DOHH2 (cell line): ENCODE measurements around the gene CASTOR2.

Source experiments
- H3F3A ChIP-seq: fragments of 200-600 bp; sonication (generic), shearing (Covaris generic); 2 replicates; pipeline ENCODE4 v1.6.0; 2016; ENCODE audit warnings: antibody characterized with exemption, mild to moderate bottlenecking; ENCODE audit not compliant: control insufficient read depth, insufficient read depth
- H3K27ac ChIP-seq: fragments of 200-600 bp; sonication (generic); 2 replicates; pipeline ENCODE4 v1.5.1; 2014; ENCODE audit warnings: low read depth, mild to moderate bottlenecking, low read length, moderate library complexity
- H3K27me3 ChIP-seq: fragments of 200-600 bp; sonication (generic); 2 replicates; pipeline ENCODE4 v1.6.1; 2014; ENCODE audit warnings: mild to moderate bottlenecking, low read length, mixed read lengths; ENCODE audit not compliant: control insufficient read depth
- H3K36me3 ChIP-seq: fragments of 200-600 bp; sonication (generic); 2 replicates; pipeline ENCODE4 v1.6.1; 2014; ENCODE audit warnings: mild to moderate bottlenecking, low read length, moderate library complexity, mixed read lengths; ENCODE audit not compliant: control insufficient read depth
- H3K4me1 ChIP-seq: fragments of 200-600 bp; sonication (generic); 2 replicates; pipeline ENCODE4 v1.6.1; 2014; ENCODE audit warnings: mild to moderate bottlenecking, low read length, mixed read lengths; ENCODE audit not compliant: control insufficient read depth
- H3K4me2 ChIP-seq: fragments of 200-600 bp; sonication (generic); 2 replicates; pipeline ENCODE4 v1.6.0; 2014; ENCODE audit warnings: mild to moderate bottlenecking, low read length, moderate library complexity
- H3K4me3 ChIP-seq: fragments of 200-600 bp; sonication (generic); 2 replicates; pipeline ENCODE4 v1.5.1; 2014; ENCODE audit warnings: mild to moderate bottlenecking, low read length, mixed read lengths
- H3K79me2 ChIP-seq: fragments of 200-600 bp; sonication (generic); 2 replicates; pipeline ENCODE4 v1.6.1; 2014; ENCODE audit warnings: mild to moderate bottlenecking, low read length, mixed read lengths; ENCODE audit not compliant: control insufficient read depth
- H3K9me2 ChIP-seq: fragments of 200-600 bp; sonication (generic); replicated peaks from 2 replicates; pipeline ENCODE4 v1.6.1; 2014; ENCODE audit warnings: mild to moderate bottlenecking, low read length, mixed read lengths; ENCODE audit not compliant: control insufficient read depth
- H3K9me3 ChIP-seq: fragments of 200-600 bp; sonication (generic); 2 replicates; pipeline ENCODE4 v1.6.1; 2014; ENCODE audit warnings: antibody characterized with exemption, low read length, mixed read lengths; ENCODE audit not compliant: control insufficient read depth, insufficient read depth
- H4K20me1 ChIP-seq: fragments of 200-600 bp; sonication (generic); 2 replicates; pipeline ENCODE4 v1.6.0; 2014; ENCODE audit warnings: low read depth, mild to moderate bottlenecking, antibody characterized with exemption, low read length, moderate library complexity; ENCODE audit not compliant: control insufficient read depth, insufficient read depth
- CTCF ChIP-seq: fragments of 200-600 bp; sonication (generic); IDR thresholded peaks from one replicate; pipeline ENCODE4 v1.5.1; 2014; ENCODE audit warnings: antibody characterized with exemption, mild to moderate bottlenecking, low read depth, low read length; ENCODE audit not compliant: poor library complexity, severe bottlenecking
- EZH2phosphoT487 ChIP-seq: fragments of 200-600 bp; sonication (generic); IDR thresholded peaks from 2 replicates; pipeline ENCODE4 v1.6.1; 2017; ENCODE audit warnings: borderline replicate concordance, mild to moderate bottlenecking, antibody characterized with exemption, low read length, moderate library complexity, mixed read lengths

Gene CASTOR2

GRCh38 chr7:75055830-75056772, 91.6 kb downstream of the CASTOR2 start:
- Histone ChIP-seq H3K27me3 (no peaks in the 10 kb centered on the region), H3K9me2 (no peaks in the 10 kb centered on the region), H3K36me3 (peaks cover 70% of the 10 kb centered on the region), H3K9me3 (no peaks in the 10 kb centered on the region), H3K4me2 (no peak overlapping the region), H3K27ac (no peak overlapping the region), H3F3A (no peaks in the 10 kb centered on the region), H3K79me2 (no peaks in the 10 kb centered on the region), H3K4me1 (no peaks in the 10 kb centered on the region), H3K4me3 (no peak overlapping the region), H4K20me1 (no peaks in the 10 kb centered on the region)
- TF ChIP-seq CTCF, result no peak
- TF ChIP-seq EZH2phosphoT487, result no peak

- H3K36me3 ChIP-seq, result peaks cover 71% of the 10 kb centered on the region
- H3F3A ChIP-seq, result no peaks in the 10 kb centered on the region
Measured at GRCh38 chr7:75058406-75058805, 93.9 kb downstream of the CASTOR2 start.

GRCh38 chr7:75064291-75064690, 99.8 kb downstream of the CASTOR2 start:
- H3K9me3 ChIP-seq, result no peaks in the 10 kb centered on the region
- no peaks in the 10 kb centered on the region for H3F3A ChIP-seq
- H3K9me2 ChIP-seq, result no peaks in the 10 kb centered on the region
- no peak overlapping the region for H3K4me3 ChIP-seq
- no peaks in the 10 kb centered on the region for H4K20me1 ChIP-seq
- H3K4me1 ChIP-seq, result no peaks in the 10 kb centered on the region
- no peak overlapping the region for H3K27ac ChIP-seq
- no peak for TF ChIP-seq EZH2phosphoT487
- H3K27me3 ChIP-seq, result no peaks in the 10 kb centered on the region
- H3K79me2 ChIP-seq, result no peaks in the 10 kb centered on the region
- no peak overlapping the region for H3K4me2 ChIP-seq
- peaks cover 62% of the 10 kb centered on the region for H3K36me3 ChIP-seq

More at GRCh38 chr7:75058406-75058805, 93.9 kb downstream of the CASTOR2 start:
- Histone ChIP-seq H3K27ac (no peak overlapping the region), H3K4me2 (no peak overlapping the region), H3K27me3 (no peaks in the 10 kb centered on the region), H3K9me3 (no peaks in the 10 kb centered on the region), H3K4me3 (no peak overlapping the region), H4K20me1 (no peaks in the 10 kb centered on the region), H3K9me2 (no peaks in the 10 kb centered on the region), H3K4me1 (no peaks in the 10 kb centered on the region), H3K79me2 (no peaks in the 10 kb centered on the region)
- TF ChIP-seq CTCF (no peak), EZH2phosphoT487 (no peak)

GRCh38 chr7:75064801-75065200, 100.3 kb downstream of the CASTOR2 start:
- no peak overlapping the region for H3K27ac ChIP-seq
- peaks cover 65% of the 10 kb centered on the region for H3K36me3 ChIP-seq

More at GRCh38 chr7:75064801-75065200, 100.3 kb downstream of the CASTOR2 start:
- no peaks in the 10 kb centered on the region for H3K27me3 ChIP-seq
- no peak overlapping the region for H3K4me3 ChIP-seq
- H3K9me3 ChIP-seq, result no peaks in the 10 kb centered on the region
- no peak overlapping the region for H3K4me2 ChIP-seq
- H3K9me2 ChIP-seq, result no peaks in the 10 kb centered on the region
- no peak for TF ChIP-seq CTCF
- TF ChIP-seq EZH2phosphoT487, result no peak
- H4K20me1 ChIP-seq, result no peaks in the 10 kb centered on the region
- H3F3A ChIP-seq, result no peaks in the 10 kb centered on the region
- no peaks in the 10 kb centered on the region for H3K79me2 ChIP-seq
- no peaks in the 10 kb centered on the region for H3K4me1 ChIP-seq
